GM18907 (cell line): ENCODE measurements around the gene FER.
"Not testable (repeated sequence)": the region's sequence is repeated elsewhere in the genome, so short reads cannot be mapped to it uniquely, and the experiment has no call there.

Experiments
- ATAC-seq: cut with Tn5 transposase; IDR thresholded peaks from one replicate; pipeline ENCODE4 v1.9.1; 2021; ENCODE audit warnings: mild to moderate bottlenecking, moderate library complexity; ENCODE audit not compliant: unreplicated experiment

Gene FER

GRCh38 chr5:109028608-109029299, 281.1 kb downstream of the FER start:
- peak; percentile 73 for ATAC-seq

- no peak for ATAC-seq
These were observed 282.1 kb downstream of the FER start for GRCh38 chr5:109029847-109030246.

DNA sequence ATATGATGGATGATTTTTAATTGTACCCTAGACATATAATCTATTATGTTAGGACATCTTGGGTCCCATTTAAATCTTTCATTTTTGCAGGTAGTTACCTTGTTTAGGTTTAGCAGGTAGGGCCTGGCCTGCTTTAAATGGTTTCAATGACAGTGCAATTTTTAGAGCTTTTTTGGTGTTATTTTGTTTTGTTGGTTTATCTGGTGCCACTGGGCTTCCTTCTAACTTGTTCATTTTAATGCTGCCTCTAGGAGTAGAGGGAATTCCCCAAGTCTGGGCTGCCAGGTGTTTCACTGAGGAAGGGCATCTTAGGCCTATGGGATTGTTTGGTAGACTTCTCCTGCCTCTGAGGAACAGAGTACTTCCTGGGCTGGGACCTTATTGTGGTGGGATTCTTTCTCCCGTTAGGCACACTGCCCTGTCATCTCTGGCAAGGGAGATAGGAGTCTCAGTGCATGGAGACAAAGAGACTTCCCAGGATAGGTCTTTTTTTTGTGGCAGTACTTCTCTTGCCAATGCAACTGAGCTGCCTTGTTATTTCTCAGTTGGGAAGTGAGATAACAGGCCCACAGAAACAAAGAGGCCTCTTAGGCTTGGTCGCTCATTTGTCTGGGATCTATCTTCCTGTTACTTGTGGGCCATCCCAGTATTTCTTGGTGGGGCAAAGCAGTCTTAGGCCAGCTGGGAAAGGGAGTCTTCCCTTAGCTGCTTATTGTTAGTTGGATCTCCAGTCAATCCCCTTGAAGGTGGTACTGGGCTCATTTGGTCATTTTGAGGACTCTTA, 282.9 kb downstream of the FER start:
- no peak for ATAC-seq

DNA sequence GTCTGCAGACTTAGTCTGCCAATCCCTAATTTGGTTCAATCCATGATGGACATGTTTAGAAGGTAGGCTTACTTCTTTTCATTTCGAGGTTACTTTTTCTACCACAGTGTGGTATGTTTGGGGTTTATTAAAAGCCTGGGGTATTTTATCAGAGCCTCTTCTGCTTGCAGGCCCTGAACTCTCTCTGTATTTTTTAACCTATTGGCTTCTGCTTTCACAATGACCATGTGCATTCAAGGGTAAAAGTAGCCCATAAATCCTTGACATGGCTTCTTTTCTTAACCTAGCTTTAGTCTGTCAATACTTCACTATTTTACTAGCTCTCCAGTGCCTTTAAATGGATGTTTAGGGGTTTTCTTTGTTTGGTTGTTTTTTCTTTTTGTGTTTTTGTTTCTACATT, 286.6 kb downstream of the FER start:
- ATAC-seq = peak; percentile 75

DNA sequence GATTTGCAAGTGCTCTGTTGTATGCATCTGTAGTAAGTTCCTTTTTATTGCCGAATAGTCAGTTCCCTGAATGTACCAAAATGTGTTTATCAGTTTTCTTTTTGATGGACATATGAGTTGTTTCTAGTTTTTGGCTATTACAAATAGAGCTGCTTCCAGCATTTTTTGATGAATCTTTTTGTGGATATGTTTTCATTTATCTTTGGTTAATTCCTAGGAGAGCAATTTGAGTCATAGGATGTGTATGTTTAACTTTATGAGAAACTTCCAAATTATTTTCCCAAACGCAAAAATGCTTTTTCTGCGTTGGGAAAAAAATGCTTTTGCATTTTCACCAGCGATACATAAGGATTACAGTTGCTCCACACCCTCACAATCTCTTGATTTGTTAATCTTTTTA, 287.7 kb downstream of the FER start:
- no peak for ATAC-seq

- ATAC-seq = no peak
These were observed 290.6 kb downstream of the FER start for GRCh38 chr5:109038209-109038840.

- ATAC-seq = peak; percentile 78
These were observed 293.6 kb downstream of the FER start for GRCh38 chr5:109041317-109041716.

- no peak for ATAC-seq
These were observed 298.0 kb downstream of the FER start for GRCh38 chr5:109045710-109046109.

DNA sequence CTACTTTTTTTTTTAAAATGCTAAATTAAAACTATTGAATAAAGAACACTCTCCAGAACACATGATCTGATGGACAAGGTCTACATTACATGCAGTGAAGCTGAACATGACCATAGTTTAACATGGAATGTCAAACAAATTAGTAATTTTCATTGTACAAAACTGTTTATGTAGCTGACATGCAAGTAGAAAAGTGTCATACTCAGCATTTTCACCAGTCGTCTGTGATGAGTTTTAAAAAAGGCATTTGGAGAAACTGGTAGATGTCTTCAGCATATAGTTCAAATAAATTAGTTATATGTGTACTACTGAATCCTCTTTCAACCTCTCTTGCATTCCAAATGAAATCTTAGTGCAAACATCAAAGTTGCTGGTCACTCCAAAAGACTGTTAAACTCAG, 301.9 kb downstream of the FER start:
- ATAC-seq = no peak

- not testable (repeated sequence) for ATAC-seq
These were observed 302.6 kb downstream of the FER start for GRCh38 chr5:109050321-109050720.

- ATAC-seq = not testable (repeated sequence)
These were observed 304.5 kb downstream of the FER start for GRCh38 chr5:109052216-109052615.

- peak; percentile 68 for ATAC-seq
These were observed 306.3 kb downstream of the FER start for GRCh38 chr5:109053995-109054417.

GRCh38 chr5:109060378-109061025, 312.8 kb downstream of the FER start:
- ATAC-seq = no peak

DNA sequence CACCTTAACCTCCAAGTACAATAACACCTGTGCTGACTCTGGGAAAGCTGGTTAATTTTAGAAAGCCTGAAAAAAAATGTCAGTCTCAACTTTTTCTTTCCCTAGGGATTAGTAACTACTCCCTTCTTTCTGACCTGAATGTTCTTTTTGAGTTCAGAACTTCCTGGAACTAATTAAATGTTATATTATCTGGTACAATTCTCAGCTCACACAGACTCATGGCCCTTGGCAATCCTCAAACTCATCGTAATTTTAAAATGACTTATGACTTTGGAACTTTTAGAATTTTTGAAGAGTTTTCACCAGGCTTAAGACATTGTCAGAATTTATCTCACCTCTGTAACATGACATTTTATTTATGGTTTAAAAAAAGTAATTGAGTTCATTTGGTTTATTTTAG, 315.0 kb downstream of the FER start:
- ATAC-seq = no peak

GRCh38 chr5:109063223-109063622, 315.5 kb downstream of the FER start:
- no peak for ATAC-seq

DNA sequence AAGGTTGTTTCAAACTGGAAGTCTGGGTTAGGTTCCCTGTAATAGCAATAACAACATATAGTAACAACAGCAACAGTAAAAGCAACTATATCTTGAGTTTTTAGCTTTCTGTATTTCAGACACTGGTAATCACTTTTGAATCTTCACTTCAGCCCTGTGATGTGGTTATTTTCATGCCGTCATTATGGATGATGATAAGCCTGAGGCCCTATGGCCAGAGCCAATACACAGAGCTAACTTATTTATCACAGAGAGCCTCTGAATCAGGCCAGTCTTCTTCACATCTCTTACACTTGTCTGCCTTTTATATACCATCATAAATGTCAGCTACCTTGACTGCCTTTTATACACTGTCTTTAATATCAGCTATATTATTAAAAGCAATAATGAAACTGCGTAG, 329.0 kb downstream of the FER start:
- no peak for ATAC-seq

- ATAC-seq = no peak
These were observed 330.8 kb downstream of the FER start for GRCh38 chr5:109078448-109078847.

GRCh38 chr5:109080481-109080880, 332.8 kb downstream of the FER start:
- no peak for ATAC-seq

DNA sequence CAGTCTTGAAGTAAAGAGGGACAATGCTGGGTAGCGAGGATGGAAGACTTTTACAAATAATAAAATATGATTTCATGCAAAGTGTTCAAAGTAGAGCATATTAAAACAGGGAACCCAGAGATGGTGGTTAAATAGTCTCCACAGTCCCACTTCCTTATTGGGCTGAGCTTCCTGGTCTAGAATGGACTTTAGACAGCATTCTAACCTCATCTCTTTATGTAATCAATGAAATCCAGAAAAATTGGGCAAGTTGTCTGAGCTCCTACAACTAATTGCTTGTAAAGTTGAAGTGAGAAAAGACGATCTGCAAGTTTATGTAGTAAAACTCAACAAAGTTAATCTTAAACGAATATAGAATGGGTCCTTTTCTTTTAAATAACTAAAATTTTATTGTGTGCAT, 333.2 kb downstream of the FER start:
- ATAC-seq = no peak

DNA sequence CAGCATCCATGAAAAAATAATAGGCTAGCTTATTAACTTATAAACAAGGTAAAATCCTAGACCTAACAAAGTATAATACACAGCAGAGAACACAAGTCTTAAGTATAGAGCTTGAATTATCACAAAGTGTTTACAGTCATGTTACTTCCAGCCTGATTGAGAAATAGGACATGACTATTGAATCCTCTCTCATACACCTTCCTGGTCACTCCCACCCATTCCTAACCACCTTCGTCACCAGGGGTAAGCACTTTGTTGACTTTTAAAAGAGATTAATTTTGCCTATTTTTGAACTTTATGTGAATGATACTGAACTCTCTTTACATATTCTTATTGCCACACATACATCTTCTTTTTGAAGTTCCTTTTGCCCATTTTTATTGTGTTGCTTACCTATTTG, 336.2 kb downstream of the FER start:
- no peak for ATAC-seq

DNA sequence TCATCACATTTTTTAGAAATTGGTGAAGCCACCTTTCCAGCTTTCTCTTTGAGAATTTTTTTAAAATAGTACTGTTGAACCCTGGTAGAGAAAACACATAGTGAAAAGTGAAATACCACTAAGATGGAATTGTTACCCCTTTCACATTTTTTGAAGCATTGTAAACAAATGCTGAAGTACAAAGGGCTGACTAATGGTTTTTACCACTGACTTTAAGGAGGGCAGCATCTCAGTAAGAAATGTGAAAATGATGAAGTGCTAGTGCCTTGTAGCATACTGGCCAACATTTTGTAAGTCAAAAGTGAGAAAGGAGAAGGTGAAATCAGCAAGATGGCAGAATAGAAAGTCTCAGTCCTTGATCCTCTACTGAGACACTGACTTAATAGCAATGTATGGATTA, 341.5 kb downstream of the FER start:
- ATAC-seq = no peak
